Measurements from ENCODE around the gene C10orf95. TPM values are rescaled to one million over a fixed set of nuclear protein-coding genes. Genes with fewer than 3 reads are reported as not detected.
A peak's percentile ranks its signal among the peaks of the same experiment; 100 is the strongest.

The C10orf95 gene
- total RNA-seq, 2 experiments from 2014 or later: 0.33 TPM; not detected in 1

DNA sequence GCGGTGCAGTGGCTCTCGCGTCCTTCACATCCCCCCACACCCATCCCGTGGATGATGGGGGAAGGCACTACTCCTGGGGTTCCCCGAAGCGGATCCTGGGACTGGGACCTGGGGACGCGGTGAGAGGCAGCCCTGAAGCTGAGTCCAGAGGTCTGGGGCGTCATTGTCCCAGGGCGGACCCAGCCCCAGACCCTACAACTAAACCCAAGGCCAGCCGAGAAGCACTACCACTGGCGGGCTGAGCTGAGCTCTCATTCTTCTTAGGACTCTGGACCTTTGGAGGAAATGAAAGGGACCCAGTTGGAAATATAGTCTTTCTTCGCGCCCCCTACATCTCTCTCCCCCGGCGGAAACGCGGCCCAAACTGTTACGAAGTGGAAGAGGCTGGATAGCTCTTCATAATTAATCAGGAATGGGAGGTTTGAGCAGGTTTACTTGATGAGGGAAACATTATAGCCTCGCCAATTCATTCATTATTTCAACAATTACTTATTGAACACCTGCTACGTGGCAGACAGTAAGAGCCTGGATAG lies 31.1 kb downstream of the C10orf95 start:
- Mint-ChIP-seq H3K9me3 (no peaks in the 10 kb centered on the region), H3K4me3 (peak overlapping the region; percentile 87), H3K27me3 (peaks cover 18% of the 10 kb centered on the region), H3K27ac (peak overlapping the region; percentile 90), H3K4me1 (peaks cover 40% of the 10 kb centered on the region), H3K36me3 (ENCODE audit: low read depth) (peaks cover 9% of the 10 kb centered on the region)
- POLR2A ChIA-PET: interaction anchor here (0.5 to 7.0 kb wide), 19 partner anchors 10 to 268 kb away, joined by 3 to 80 read pairs (median 7); partner anchors contain the start of genes C10orf95, CUEDC2, GBF1 and NFKB2
- CTCF ChIA-PET: interaction anchor here (0.7 to 6.6 kb wide), 15 partner anchors 10 to 251 kb away, joined by 3 to 58 read pairs (median 7); partner anchors contain the start of genes ACTR1A, C10orf95, CUEDC2 and SUFU
- DNase-seq: no peak

DNA sequence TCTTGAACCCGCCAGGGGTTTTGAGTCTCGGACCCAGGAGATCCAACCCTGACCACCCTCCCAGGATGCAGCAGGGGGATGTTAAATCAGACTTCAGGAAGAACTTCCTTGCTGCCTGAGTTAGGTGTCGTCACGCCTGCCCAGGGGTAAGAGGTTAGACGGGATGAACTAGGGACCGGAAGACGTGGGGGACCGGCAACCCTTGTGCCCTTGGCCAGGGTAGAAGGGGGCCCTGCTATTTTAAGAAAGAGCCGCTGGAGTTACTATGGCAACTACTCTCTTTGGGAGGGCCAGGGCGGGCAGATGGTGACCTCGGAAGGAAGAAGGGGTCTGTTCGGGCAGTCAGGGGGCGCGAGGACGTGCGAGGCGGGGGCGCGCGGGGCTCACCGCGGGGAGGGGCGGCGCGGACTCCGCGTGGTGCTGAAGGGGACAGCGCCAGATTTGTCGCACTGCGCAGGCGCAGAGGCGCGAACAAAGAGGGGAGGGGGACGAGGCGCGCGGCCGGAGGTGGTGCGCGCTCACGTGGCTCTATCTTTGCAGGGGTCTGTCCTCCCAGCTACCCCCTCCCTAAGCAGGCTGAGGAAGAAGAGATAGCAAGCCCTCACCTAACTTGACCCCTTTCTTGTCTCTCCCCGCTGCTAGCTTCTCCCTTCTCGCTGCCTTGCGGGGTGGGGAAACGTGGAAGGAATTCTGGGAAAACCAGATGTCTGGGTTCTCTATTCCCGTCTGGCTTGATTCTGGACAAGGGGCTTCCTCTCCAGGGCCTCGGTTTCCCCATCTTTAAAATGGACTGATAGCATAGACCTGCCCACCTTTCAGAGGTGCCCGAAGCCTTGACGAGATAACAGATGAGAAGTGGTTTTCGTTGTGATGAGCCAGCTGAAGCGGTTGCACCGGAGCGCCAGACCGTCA lies 31.8 kb downstream of the C10orf95 start:
- ChIA-PET POLR2A (interaction anchor here (0.6 to 7.0 kb wide), 13 partner anchors 10 to 267 kb away, joined by 3 to 80 read pairs (median 18); partner anchors contain the start of genes C10orf95, CUEDC2, NFKB2 and NOLC1), CTCF (interaction anchor here (0.7 to 6.6 kb wide), 12 partner anchors 9 to 250 kb away, joined by 3 to 58 read pairs (median 12); partner anchors contain the start of genes ACTR1A, C10orf95, CUEDC2 and SUFU)
- peak; percentile 77 for DNase-seq
- Mint-ChIP-seq H3K36me3 (ENCODE audit: low read depth) (peaks cover 9% of the 10 kb centered on the region), H3K27ac (no peak overlapping the region), H3K4me3 (peak overlapping the region; percentile 87), H3K4me1 (peaks cover 40% of the 10 kb centered on the region), H3K27me3 (peaks cover 19% of the 10 kb centered on the region), H3K9me3 (no peaks in the 10 kb centered on the region)

DNA sequence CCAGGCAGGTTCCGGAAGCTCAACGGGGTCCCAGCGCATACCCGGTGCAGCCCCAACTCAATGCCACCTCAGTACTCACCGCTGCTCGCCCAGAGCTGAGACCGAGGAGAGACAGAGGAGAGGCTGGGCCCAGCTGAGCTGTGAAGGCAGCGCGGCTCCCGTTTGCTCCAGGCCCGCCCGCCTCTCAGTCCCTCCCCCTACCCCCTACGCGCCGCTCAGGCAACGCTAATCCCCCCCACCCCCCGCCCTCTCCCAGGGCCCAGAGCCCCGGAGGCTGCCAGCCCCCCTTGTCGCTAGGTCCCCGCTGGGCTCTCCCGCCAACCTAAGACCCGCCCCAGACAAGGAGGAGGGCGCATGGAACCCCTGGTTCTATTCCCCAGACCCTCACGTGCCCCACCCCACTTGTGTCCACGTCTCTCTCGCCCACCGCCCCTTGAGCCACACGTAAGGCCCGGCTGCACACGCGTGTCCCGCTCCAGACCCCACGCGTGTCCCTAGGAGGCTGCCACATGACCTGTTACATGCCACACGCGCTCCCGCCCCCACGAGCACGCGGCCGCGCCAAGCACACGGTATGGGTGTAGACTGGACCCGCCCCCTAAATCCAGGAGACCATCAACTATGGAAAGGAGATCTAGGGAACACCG lies 32.6 kb downstream of the C10orf95 start, which contains the start of gene PSD:
TSS of gene PSD (minus strand) at position 164 of the 647 bp plus-strand sequence. CDS start 1,747 bp downstream, outside the sequence.
- CTCF ChIA-PET: no interaction called here
- DNase-seq: no peak
- Mint-ChIP-seq H3K27ac (no peak within 1 kb of the TSS), H3K27me3 (peaks cover 24% of the 10 kb centered on the region), H3K9me3 (no peaks in the 10 kb centered on the region), H3K36me3 (ENCODE audit: low read depth) (peaks cover 9% of the 10 kb centered on the region), H3K4me3 (peak within 1 kb of the TSS; percentile 87), H3K4me1 (peaks cover 40% of the 10 kb centered on the region)
- POLR2A ChIA-PET: interaction anchor here (1.1 kb wide), 1 partner anchor 13 kb away, joined by 3 read pairs; the partner anchor contains the start of gene CUEDC2

- no peak for DNase-seq
- peaks cover 2% of the 10 kb centered on the region for H3K36me3 Mint-ChIP-seq (ENCODE audit: low read depth)
- peaks cover 36% of the 10 kb centered on the region for H3K4me1 Mint-ChIP-seq
- no peak overlapping the region for H3K27ac Mint-ChIP-seq
- H3K4me3 Mint-ChIP-seq: no peak overlapping the region
- H3K27me3 Mint-ChIP-seq: peaks cover 27% of the 10 kb centered on the region
- ChIA-PET CTCF (no interaction called here), POLR2A (no interaction called here)
- H3K9me3 Mint-ChIP-seq: no peaks in the 10 kb centered on the region
Measured at GRCh38 chr10:102416695-102417094, 34.6 kb downstream of the C10orf95 start.

GRCh38 chr10:102416283-102416682 lies 35.1 kb downstream of the C10orf95 start:
- Mint-ChIP-seq H3K4me1 (peaks cover 38% of the 10 kb centered on the region), H3K27ac (no peak overlapping the region), H3K9me3 (no peaks in the 10 kb centered on the region), H3K27me3 (peaks cover 31% of the 10 kb centered on the region), H3K36me3 (ENCODE audit: low read depth) (peaks cover 2% of the 10 kb centered on the region), H3K4me3 (no peak overlapping the region)
- no peak for DNase-seq
- POLR2A ChIA-PET: no interaction called here
- CTCF ChIA-PET: interaction anchor here (1.7 kb wide), 1 partner anchor 186 kb away, joined by 5 read pairs; no protein-coding TSS in a partner anchor

GRCh38 chr10:102414749-102415148 lies 36.6 kb downstream of the C10orf95 start:
- H3K27ac Mint-ChIP-seq: no peak overlapping the region
- H3K27me3 Mint-ChIP-seq: peaks cover 44% of the 10 kb centered on the region
- H3K4me1 Mint-ChIP-seq: peaks cover 34% of the 10 kb centered on the region
- H3K9me3 Mint-ChIP-seq: no peaks in the 10 kb centered on the region
- POLR2A ChIA-PET: interaction anchor here (1.0 to 3.0 kb wide), 3 partner anchors 7 to 20 kb away, joined by 3 to 14 read pairs (median 11); partner anchors contain the start of gene NFKB2
- no peak overlapping the region for H3K4me3 Mint-ChIP-seq
- CTCF ChIA-PET: interaction anchor here (1.2 to 1.7 kb wide), 3 partner anchors 11 to 185 kb away, joined by 3 to 8 read pairs (median 5); no protein-coding TSS in a partner anchor
- DNase-seq: no peak
- H3K36me3 Mint-ChIP-seq (ENCODE audit: low read depth): peaks cover 2% of the 10 kb centered on the region

- peaks cover 48% of the 10 kb centered on the region for H3K27me3 Mint-ChIP-seq
- DNase-seq: no peak
- ChIA-PET POLR2A (interaction anchor here (1.0 to 3.0 kb wide), 5 partner anchors 8 to 37 kb away, joined by 3 to 14 read pairs (median 8); partner anchors contain the start of genes C10orf95 and NFKB2), CTCF (no interaction called here)
- H3K27ac Mint-ChIP-seq: no peak overlapping the region
- no peaks in the 10 kb centered on the region for H3K9me3 Mint-ChIP-seq
- H3K36me3 Mint-ChIP-seq (ENCODE audit: low read depth): peaks cover 5% of the 10 kb centered on the region
- H3K4me1 Mint-ChIP-seq: peaks cover 30% of the 10 kb centered on the region
- no peak overlapping the region for H3K4me3 Mint-ChIP-seq
Measured at GRCh38 chr10:102413806-102414561, 37.4 kb downstream of the C10orf95 start.

DNA sequence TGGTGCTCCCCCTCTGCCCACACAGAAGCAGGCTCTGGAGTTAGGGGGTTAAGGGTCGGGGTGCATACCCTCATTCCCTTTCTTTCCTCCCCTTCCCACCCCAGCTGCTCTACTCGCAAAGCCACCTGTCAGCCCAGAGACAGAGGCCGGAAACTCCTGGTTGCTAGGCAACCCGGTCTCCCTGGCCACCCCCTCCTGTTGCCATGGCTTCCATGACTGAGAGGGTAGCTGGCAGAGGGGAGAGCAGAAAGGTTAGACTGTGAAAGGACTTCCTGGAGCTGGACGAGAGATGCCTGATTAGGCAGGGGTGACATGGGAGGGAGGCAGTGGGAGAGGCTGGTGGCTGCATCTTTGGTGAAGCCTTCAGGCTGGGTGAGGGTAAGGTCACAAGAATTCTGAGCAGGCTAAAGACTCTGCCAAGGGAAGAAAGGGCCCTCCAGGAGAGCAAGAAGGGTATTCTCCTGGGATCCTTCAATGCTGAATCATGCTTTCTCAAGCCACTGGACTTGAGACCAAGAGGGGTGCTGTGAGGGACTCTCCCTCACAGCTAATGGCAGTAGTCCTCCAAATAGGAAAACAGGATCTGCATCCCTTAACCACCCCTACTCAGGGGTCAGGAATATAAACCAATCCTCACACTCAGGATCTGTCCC lies 38.2 kb downstream of the C10orf95 start:
- H3K27me3 Mint-ChIP-seq: peaks cover 46% of the 10 kb centered on the region
- DNase-seq: peak; percentile 49
- no peaks in the 10 kb centered on the region for H3K9me3 Mint-ChIP-seq
- CTCF ChIA-PET: interaction anchor here (0.6 to 0.7 kb wide), 2 partner anchors 170 to 296 kb away, joined by 3 read pairs; no protein-coding TSS in a partner anchor
- peaks cover 29% of the 10 kb centered on the region for H3K4me1 Mint-ChIP-seq
- POLR2A ChIA-PET: interaction anchor here (1.0 to 3.0 kb wide), 5 partner anchors 8 to 38 kb away, joined by 3 to 14 read pairs (median 8); partner anchors contain the start of genes C10orf95 and NFKB2
- H3K4me3 Mint-ChIP-seq: no peak overlapping the region
- no peak overlapping the region for H3K27ac Mint-ChIP-seq
- peaks cover 5% of the 10 kb centered on the region for H3K36me3 Mint-ChIP-seq (ENCODE audit: low read depth)

- Mint-ChIP-seq H3K36me3 (ENCODE audit: low read depth) (peaks cover 5% of the 10 kb centered on the region), H3K27ac (no peak overlapping the region), H3K9me3 (no peaks in the 10 kb centered on the region), H3K27me3 (peaks cover 45% of the 10 kb centered on the region), H3K4me3 (no peak overlapping the region), H3K4me1 (peaks cover 29% of the 10 kb centered on the region)
- no peak for DNase-seq
- CTCF ChIA-PET: interaction anchor here (2.3 kb wide), 1 partner anchor 13 kb away, joined by 11 read pairs; no protein-coding TSS in a partner anchor
- POLR2A ChIA-PET: interaction anchor here (1.3 to 3.0 kb wide), 4 partner anchors 9 to 39 kb away, joined by 4 to 14 read pairs (median 10); partner anchors contain the start of genes C10orf95 and NFKB2
Measured at GRCh38 chr10:102412293-102412692, 39.0 kb downstream of the C10orf95 start.

- ChIA-PET CTCF (interaction anchor here (1.1 to 2.3 kb wide), 2 partner anchors 9 to 12 kb away, joined by 3 to 11 read pairs; no protein-coding TSS in a partner anchor), POLR2A (interaction anchor here (1.1 to 3.0 kb wide), 4 partner anchors 9 to 17 kb away, joined by 4 to 18 read pairs (median 12); partner anchors contain the start of genes FBXL15 and NFKB2)
- no peaks in the 10 kb centered on the region for H3K9me3 Mint-ChIP-seq
- H3K4me3 Mint-ChIP-seq: peak overlapping the region; percentile 43
- no peak for DNase-seq
- H3K27me3 Mint-ChIP-seq: peaks cover 46% of the 10 kb centered on the region
- no peak overlapping the region for H3K27ac Mint-ChIP-seq
- peaks cover 5% of the 10 kb centered on the region for H3K36me3 Mint-ChIP-seq (ENCODE audit: low read depth)
- peaks cover 29% of the 10 kb centered on the region for H3K4me1 Mint-ChIP-seq
Measured at GRCh38 chr10:102411341-102412255, 39.7 kb downstream of the C10orf95 start.
